Ovary (tissue), 9 donors: ENCODE data around the gene BICDL2. TPM values are rescaled to one million over a fixed set of nuclear protein-coding genes. Genes with fewer than 3 reads are reported as not detected.
"Not testable (repeated sequence)": the region's sequence is repeated elsewhere in the genome, so short reads cannot be mapped to it uniquely, and the experiment has no call there.

ENCODE experiments used
- DNase-seq, 5 donors: peaks; one replicate each; pipeline ENCODE4 v3.0.0-alpha.2; 2019 to 2020
- H3K27ac ChIP-seq, 2 donors: fragments of 200-600 bp; one replicate each; pipeline versions ENCODE4 v1.5.1 to v1.8.0; 2019 to 2022
- H3K27me3 ChIP-seq: fragments of 200-600 bp; one replicate; pipeline ENCODE4 v1.8.0; 2022
- H3K36me3 ChIP-seq: fragments of 200-600 bp; sonication (generic); one replicate; pipeline ENCODE4 v1.5.1; 2019
- H3K4me1 ChIP-seq: one replicate; pipeline ENCODE4 v1.8.1; 2013; ENCODE audit warnings: mild to moderate bottlenecking, moderate library complexity; ENCODE audit not compliant: insufficient read depth
- H3K4me3 ChIP-seq: fragments of 200-600 bp; sonication (generic); one replicate; pipeline ENCODE4 v1.5.1; 2017
- H3K9me3 ChIP-seq, 2 donors: fragments of 200-600 bp in 1 of 2; sonication (generic) in 1 of 2; one replicate each; pipeline versions ENCODE4 v1.5.1 to v1.8.1; 2013 to 2019; ENCODE audit warnings: mild to moderate bottlenecking in 1 of 2, moderate library complexity in 1 of 2
- EP300 ChIP-seq: sonication (generic); formaldehyde crosslinking; IDR thresholded peaks from one replicate; pipeline ENCODE4 v1.6.1; 2017; ENCODE audit warnings: antibody characterized with exemption
- POLR2A ChIP-seq: fragments of 450-650 bp; IDR thresholded peaks from one replicate; pipeline ENCODE4 v1.6.1; 2017; ENCODE audit warnings: antibody characterized with exemption, mild to moderate bottlenecking, moderate library complexity
- WGBS, 3 donors: extraction: QIAGEN DNeasy Blood & Tissue Kit in 1 of 3; methylation state at CpG; one replicate each; pipeline versions ENCODE4 v1.1.5 to v1.1.7; 2013 to 2017; 5-methylcytosine and 5-hydroxymethylcytosine counted together
- intact Hi-C, 4 donors: fragments of 100-400 bp; cut with DNase I; formaldehyde crosslinking; loops; one replicate each; pipeline versions ENCODE4 v1.11.0 to v1.15.1; 2022 to 2023
- polyA plus RNA-seq, 2 donors: library from polyadenylated mRNA; stranded (reverse); fragments of 200-250 nt in 1 of 2; fragments of 350-450 nt in 1 of 2; fragmentation: Illumina TruSeq in 1 of 2; extraction: RNeasy Lipid Tissue Mini Kit (QIAGEN cat#74804) in 1 of 2; gene quantifications; one replicate each; pipeline ENCODE4 v1.2.3, GENCODE V29; 2013 to 2014
- total RNA-seq, 7 donors: library from RNA; depleted of rRNA in 2 of 7; stranded (reverse); fragments of >200 nt in 2 of 7; fragmentation: NEBNext Ultra II Directional in 3 of 7; extraction: Animal tissue kit (Norgen Biotek cat#: 25700) in 3 of 7; gene quantifications; one replicate each; pipeline versions ENCODE4 v1.1.0 to v1.2.4, GENCODE V29; 2016 to 2023
- TF ChIP-seq, protein P1 (sequence below), 3 donors: fragments of 450-650 bp in 2 of 3; fragments of 200-600 bp in 1 of 3; IDR thresholded peaks; one replicate each; pipeline versions ENCODE4 v1.5.1 to v1.8.0; 2016 to 2022; ENCODE audit warnings: antibody characterized with exemption in 3 of 3, mild to moderate bottlenecking in 1 of 3
- donor health status: DM: no; HTN: no; CAD: no; lungs with moderate emphysema.
- donor health status: DM: no; HTN: no; CAD: no.
- donor health status: Bipolar disorder and iron deficiency.
- donor health status: DM: yes; HTN: yes; CAD: no.
- donor health status: DM: no; HTN: no; CAD: no.
- donor health status: DM: yes; HTN: yes; CAD: no.

The BICDL2 gene
- total and polyA plus RNA-seq, 9 donors, result 0.02 to 21.9 (median 1.3) TPM; not detected in 3

DNA sequence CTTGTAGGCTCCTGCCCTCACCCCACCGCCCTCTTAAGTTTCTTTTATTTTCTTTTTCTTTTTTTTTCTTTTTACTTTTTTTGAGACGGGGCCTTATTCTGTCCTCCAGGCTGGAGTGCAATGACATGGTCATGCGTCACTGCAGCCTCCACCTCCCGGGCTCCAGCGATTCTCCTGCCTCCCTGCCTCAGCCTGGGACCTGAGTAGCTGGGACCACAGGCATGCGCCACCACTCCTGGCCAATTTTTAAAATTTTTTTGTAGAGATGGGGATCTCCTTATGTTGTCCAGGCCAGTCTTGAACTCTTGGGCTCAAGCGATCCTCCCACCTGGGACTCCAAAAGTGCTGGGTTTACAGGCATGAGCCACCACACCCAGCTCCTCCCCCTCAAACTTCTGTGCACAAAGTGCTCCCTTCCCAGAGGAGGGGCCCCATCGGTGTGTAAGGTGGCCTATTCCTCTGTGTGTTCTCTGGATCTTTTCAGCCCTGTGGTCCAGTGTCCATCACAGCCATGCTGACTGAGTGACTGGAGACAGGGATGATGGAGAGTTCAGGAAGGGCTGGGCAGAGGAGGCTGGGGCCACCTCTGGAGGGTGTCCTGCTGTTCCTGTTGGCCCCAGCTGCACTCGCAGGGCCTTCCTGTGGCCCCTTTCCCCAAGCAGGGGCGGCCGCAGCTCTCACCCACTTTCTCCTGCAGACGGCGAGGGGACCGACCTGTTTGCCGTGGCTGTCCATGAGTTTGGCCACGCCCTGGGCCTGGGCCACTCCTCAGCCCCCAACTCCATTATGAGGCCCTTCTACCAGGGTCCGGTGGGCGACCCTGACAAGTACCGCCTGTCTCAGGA, 19.8 kb upstream of the BICDL2 start:
- intact Hi-C loops, result loop anchor here in 3 of 4 donors (5.0 to 10.0 kb wide), 2 partner anchors 108 to 111 kb away; no protein-coding TSS in a partner anchor
- WGBS, 3 donors, result 81 to 87% (median 85%) methylated on average over 19 of the region's 19 CpGs

DNA sequence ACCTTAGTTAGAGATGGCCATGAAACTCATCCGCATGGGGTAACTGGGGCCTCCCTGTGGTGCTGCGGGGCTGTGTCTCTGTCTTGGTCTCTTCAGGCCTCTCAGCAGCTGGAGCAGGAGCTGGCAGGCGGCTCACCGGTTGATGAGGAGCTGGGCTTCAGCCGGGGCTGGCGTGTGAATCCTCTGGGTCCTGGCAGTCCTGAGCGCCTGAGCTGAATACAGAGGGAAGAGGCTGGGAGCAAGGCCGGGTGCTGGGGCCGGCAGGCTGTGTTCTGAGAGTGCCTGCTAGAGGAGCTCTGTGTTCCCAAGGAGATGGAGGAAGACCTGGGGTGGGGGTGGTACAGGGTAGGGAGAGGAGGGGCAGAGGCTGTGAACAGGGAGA, 19.0 kb upstream of the BICDL2 start:
- H3K4me1 ChIP-seq, H3K9me3 ChIP-seq, H3K4me3 ChIP-seq, H3K27me3 ChIP-seq, H3K27ac ChIP-seq, DNase-seq, H3K36me3 ChIP-seq: not testable (repeated sequence)
- WGBS, 3 donors, result 41 to 51% (median 45%) methylated on average over 8 to 9 of the region's 9 CpGs
- intact Hi-C loops, result loop anchor here in 3 of 4 donors (5.0 to 10.0 kb wide), 2 partner anchors 109 to 112 kb away; no protein-coding TSS in a partner anchor

More for the DNA sequence above, 19.8 kb upstream of the BICDL2 start:
- DNase-seq, result no peak
- Histone ChIP-seq H3K36me3 (no peaks in the 10 kb centered on the region), H3K27ac (no peak overlapping the region), H3K9me3 (no peaks in the 10 kb centered on the region), H3K4me3 (no peak overlapping the region), H3K4me1 (peaks cover 8% of the 10 kb centered on the region), H3K27me3 (no peaks in the 10 kb centered on the region)
- TF ChIP-seq, protein P1, sequence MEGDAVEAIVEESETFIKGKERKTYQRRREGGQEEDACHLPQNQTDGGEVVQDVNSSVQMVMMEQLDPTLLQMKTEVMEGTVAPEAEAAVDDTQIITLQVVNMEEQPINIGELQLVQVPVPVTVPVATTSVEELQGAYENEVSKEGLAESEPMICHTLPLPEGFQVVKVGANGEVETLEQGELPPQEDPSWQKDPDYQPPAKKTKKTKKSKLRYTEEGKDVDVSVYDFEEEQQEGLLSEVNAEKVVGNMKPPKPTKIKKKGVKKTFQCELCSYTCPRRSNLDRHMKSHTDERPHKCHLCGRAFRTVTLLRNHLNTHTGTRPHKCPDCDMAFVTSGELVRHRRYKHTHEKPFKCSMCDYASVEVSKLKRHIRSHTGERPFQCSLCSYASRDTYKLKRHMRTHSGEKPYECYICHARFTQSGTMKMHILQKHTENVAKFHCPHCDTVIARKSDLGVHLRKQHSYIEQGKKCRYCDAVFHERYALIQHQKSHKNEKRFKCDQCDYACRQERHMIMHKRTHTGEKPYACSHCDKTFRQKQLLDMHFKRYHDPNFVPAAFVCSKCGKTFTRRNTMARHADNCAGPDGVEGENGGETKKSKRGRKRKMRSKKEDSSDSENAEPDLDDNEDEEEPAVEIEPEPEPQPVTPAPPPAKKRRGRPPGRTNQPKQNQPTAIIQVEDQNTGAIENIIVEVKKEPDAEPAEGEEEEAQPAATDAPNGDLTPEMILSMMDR (IDR thresholded peaks at IDR 0.05), result no peak
- no peak for TF ChIP-seq POLR2A
- no peak for TF ChIP-seq EP300

DNA sequence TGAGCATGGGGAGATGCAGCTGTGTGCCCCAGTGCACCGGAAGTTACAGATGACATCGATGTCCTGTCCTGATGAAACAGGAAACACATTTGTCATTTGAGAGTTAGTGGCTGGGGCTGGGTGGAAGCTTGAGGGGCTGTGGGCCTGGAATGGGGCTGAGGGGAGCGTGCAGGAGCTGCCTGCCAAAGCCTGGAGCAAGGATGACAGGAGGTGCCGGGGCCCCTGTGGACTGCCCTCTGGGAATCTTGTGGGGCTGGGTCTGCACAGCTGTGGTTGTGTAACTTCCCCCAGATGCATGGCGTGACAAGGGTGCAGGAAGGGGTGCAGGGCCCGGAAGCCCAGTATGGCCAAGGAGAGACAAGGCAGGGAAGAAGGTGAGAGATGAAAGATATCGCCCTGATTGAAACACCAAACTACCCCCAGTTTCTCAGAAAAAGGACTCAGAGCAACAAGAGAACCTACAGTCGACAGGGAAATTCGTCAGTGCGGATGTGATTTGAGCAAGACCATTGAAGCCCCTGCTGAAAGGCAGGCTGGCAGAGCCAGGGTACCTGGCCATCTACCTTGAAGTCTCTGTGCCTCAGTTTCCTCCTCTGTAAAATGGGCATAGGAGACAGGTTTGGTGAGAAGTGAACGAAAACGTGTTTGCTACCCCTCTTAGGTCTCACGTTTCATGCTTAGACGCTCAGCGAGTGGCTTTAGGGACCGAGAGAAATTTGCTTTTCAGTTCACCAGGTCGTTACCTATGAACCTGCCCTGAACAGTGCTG, 18.4 kb upstream of the BICDL2 start:
- intact Hi-C loops, result loop anchor here in 3 of 4 donors (5.0 to 10.0 kb wide), 2 partner anchors 110 to 112 kb away; no protein-coding TSS in a partner anchor
- no peak for DNase-seq
- WGBS, 3 donors, result 83 to 84% (median 83%) methylated on average over 17 of the region's 17 CpGs
- H3K4me3 ChIP-seq, result no peak overlapping the region
- no peaks in the 10 kb centered on the region for H3K36me3 ChIP-seq
- no peaks in the 10 kb centered on the region for H3K27me3 ChIP-seq
- H3K27ac ChIP-seq, result no peak overlapping the region
- no peaks in the 10 kb centered on the region for H3K9me3 ChIP-seq
- TF ChIP-seq, protein P1 (IDR thresholded peaks at IDR 0.05), result no peak
- no peak for TF ChIP-seq EP300
- no peak for TF ChIP-seq POLR2A
- peaks cover 8% of the 10 kb centered on the region for H3K4me1 ChIP-seq

DNA sequence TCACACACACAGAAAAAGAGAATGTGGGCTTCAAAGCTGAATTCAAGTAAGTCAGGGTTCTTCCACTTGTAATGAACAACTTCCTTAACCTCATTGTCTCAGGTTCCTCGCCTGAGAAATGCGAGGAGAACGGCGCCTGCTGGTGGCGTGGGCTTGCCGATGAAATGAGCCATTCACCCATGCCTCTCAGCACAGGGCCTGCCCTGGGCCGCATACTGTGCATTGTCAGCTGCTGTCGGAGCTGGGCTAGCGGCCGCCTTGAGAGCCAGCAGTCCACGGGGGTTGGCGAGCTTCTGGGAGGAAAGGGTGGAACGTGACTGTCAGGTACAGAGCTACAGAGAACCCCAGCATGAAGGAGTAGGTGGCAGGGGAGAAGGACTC, 16.6 kb upstream of the BICDL2 start:
- not testable (repeated sequence) for H3K9me3 ChIP-seq, H3K4me1 ChIP-seq, H3K4me3 ChIP-seq, DNase-seq, H3K27me3 ChIP-seq, H3K36me3 ChIP-seq, H3K27ac ChIP-seq
- 86 to 91% (median 90%) methylated on average over 6 to 13 of the region's 13 CpGs for WGBS, 3 donors
- intact Hi-C loops, result loop anchor here in 1 of 4 donors (10.0 kb wide), 1 partner anchor 111 kb away; no protein-coding TSS in a partner anchor

DNA sequence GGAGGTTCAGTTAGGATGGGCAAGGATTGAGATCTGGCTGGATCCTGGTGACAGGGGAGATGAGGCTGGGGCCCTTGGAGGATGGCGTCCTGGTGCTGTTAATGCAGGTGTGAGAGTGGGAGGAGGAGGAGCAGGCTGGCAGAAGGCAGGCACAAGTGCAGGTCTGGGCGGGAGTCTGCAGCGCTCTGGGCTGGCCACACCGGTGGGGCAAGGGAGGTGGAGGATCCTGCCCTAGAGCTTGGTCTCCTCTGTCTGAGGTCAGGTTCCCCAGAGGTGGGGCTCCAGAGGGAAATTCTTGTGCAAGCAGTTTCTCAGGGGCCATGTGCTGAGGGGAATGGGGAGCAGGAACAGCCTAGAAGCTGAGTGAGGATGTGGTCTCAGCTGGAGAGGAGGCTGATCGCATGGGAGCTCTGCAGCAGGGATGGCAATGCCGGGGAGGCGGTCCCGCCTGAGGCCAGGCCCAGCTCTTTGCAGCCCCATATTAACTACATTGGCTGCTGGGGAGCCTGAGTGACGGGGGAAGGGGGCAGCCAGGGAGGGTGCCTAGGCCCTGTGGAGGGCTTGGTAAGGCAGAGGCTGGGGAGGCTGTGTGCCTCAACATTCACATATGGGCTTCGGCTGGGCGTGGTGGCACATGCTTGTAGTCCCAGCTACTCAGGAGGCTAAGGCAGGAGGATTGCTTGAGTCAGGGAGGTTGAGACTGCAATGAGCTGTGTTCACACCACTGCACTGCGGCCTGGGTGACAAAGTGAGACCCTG, 16.0 kb upstream of the BICDL2 start:
- 80 to 84% (median 84%) methylated on average over 10 to 12 of the region's 12 CpGs for WGBS, 3 donors
- DNase-seq, H3K9me3 ChIP-seq, H3K4me1 ChIP-seq, H3K36me3 ChIP-seq, H3K27me3 ChIP-seq, H3K4me3 ChIP-seq, H3K27ac ChIP-seq: not testable (repeated sequence)
- intact Hi-C loops, result loop anchor here in 1 of 4 donors (10.0 kb wide), 1 partner anchor 112 kb away; no protein-coding TSS in a partner anchor
